Caco-2 (cell line): ENCODE results near the gene PLXNA4. TPM values are rescaled to one million over a fixed set of nuclear protein-coding genes. Genes with fewer than 3 reads are reported as not detected.

Source experiments
- BruUV-seq: library from RNA; stranded (reverse); fragments of 400-500 nt; replicated peaks from 2 replicates; lab custom pipeline; 2021; lab: Mats Ljungman, UMichigan
- CTCF ChIA-PET: fragments of 300-600 bp; sonication (Branson Sonifier 250); formaldehyde crosslinking; loops from one replicate; lab custom pipeline; 2022; ENCODE audit warnings: antibody characterized with exemption; lab: Charles Lee
- POLR2A ChIA-PET: fragments of 300-600 bp; sonication (Branson Sonifier 250); formaldehyde crosslinking; loops from one replicate; lab custom pipeline; 2022; ENCODE audit warnings: antibody characterized with exemption; lab: Charles Lee
- DNase-seq, 2 experiments: peaks; one replicate each; pipeline versions ENCODE4 v3.0.0 to v3.0.0-alpha.2; 2020 to 2022
- H3K27me3 ChIP-seq: replicated peaks from 2 replicates; pipeline ENCODE4 v1.6.0; 2011; ENCODE audit warnings: low read length; ENCODE audit not compliant: control insufficient read depth, insufficient read depth
- H3K36me3 ChIP-seq: 2 replicates; pipeline ENCODE4 v1.5.1; 2011; ENCODE audit warnings: low read length; ENCODE audit not compliant: control insufficient read depth, insufficient read depth
- H3K4me1 ChIP-seq: fragments of 250-450 bp; sonication (Bioruptor Pico); 2 replicates; pipeline ENCODE4 v1.5.1; 2020; ENCODE audit warnings: mild to moderate bottlenecking
- H3K4me3 ChIP-seq: 2 replicates; pipeline ENCODE4 v1.5.1; 2011; ENCODE audit warnings: low read depth, mild to moderate bottlenecking, control low read depth, low read length
- H3K9me3 ChIP-seq: fragments of 250-450 bp; sonication (Bioruptor Pico); 2 replicates; pipeline ENCODE4 v1.5.1; 2020; ENCODE audit warnings: mild to moderate bottlenecking, moderate library complexity
- H3K27ac Mint-ChIP-seq: one replicate; pipeline ENCODE4 v1.8.0; 2022; ENCODE audit warnings: mixed read lengths; ENCODE audit not compliant: unreplicated experiment
- H3K27me3 Mint-ChIP-seq: one replicate; pipeline ENCODE4 v1.8.0; 2022; ENCODE audit warnings: mixed read lengths; ENCODE audit not compliant: insufficient read depth, unreplicated experiment
- H3K36me3 Mint-ChIP-seq: one replicate; pipeline ENCODE4 v1.8.0; 2022; ENCODE audit warnings: mild to moderate bottlenecking, mixed read lengths; ENCODE audit not compliant: insufficient read depth, unreplicated experiment
- H3K4me1 Mint-ChIP-seq: one replicate; pipeline ENCODE4 v1.8.0; 2022; ENCODE audit warnings: low read depth, mixed read lengths; ENCODE audit not compliant: unreplicated experiment
- H3K4me3 Mint-ChIP-seq: one replicate; pipeline ENCODE4 v1.8.0; 2022; ENCODE audit warnings: mild to moderate bottlenecking, moderate library complexity, mixed read lengths; ENCODE audit not compliant: unreplicated experiment
- H3K9me3 Mint-ChIP-seq: one replicate; pipeline ENCODE4 v1.8.0; 2022; ENCODE audit warnings: mixed read lengths; ENCODE audit not compliant: unreplicated experiment
- intact Hi-C: fragments of 100-400 bp; cut with micrococcal nuclease; formaldehyde crosslinking; loops from one replicate; pipeline ENCODE4 v1.10.0; 2022; ENCODE audit not compliant: unreplicated experiment
- total RNA-seq: library from RNA; stranded (reverse); gene quantifications from 2 replicates; pipeline ENCODE4 v1.2.3, GENCODE V29; 2022
- TF ChIP-seq, protein P1 (sequence below), 2 experiments: fragments of 200-600 bp in 1 of 2; IDR thresholded peaks; 1 replicate in 1 of 2; 2 replicates in 1 of 2; pipeline versions ENCODE4 v1.5.1 to v1.8.0; 2011 to 2022; ENCODE audit warnings: antibody characterized with exemption in 1 of 2, control low read depth in 1 of 2, inconsistent platforms in 1 of 2, low read depth in 1 of 2, low read length in 1 of 2, mild to moderate bottlenecking in 1 of 2, moderate library complexity in 1 of 2; ENCODE audit not compliant: insufficient read depth in 1 of 2, severe bottlenecking in 1 of 2, unreplicated experiment in 1 of 2

PLXNA4 gene
- total RNA-seq, 1 experiment from 2014 or later, result 0.43 TPM

GRCh38 chr7:132210821-132211220, 365.4 kb downstream of the PLXNA4 start:
- no peak for DNase-seq
- no peaks in the 10 kb centered on the region for H3K27me3 Mint-ChIP-seq
- no peaks in the 10 kb centered on the region for H3K36me3 Mint-ChIP-seq
- no peaks in the 10 kb centered on the region for H3K4me1 Mint-ChIP-seq
- intact Hi-C loops, result no loop called here
- H3K27me3 ChIP-seq, result no peaks in the 10 kb centered on the region
- ChIA-PET CTCF (no interaction called here), POLR2A (no interaction called here)
- no peak overlapping the region for H3K4me3 ChIP-seq
- no peaks in the 10 kb centered on the region for H3K9me3 Mint-ChIP-seq
- no peaks in the 10 kb centered on the region for H3K9me3 ChIP-seq
- no peak overlapping the region for H3K4me3 Mint-ChIP-seq
- H3K27ac Mint-ChIP-seq, result no peak overlapping the region
- TF ChIP-seq, protein P1, sequence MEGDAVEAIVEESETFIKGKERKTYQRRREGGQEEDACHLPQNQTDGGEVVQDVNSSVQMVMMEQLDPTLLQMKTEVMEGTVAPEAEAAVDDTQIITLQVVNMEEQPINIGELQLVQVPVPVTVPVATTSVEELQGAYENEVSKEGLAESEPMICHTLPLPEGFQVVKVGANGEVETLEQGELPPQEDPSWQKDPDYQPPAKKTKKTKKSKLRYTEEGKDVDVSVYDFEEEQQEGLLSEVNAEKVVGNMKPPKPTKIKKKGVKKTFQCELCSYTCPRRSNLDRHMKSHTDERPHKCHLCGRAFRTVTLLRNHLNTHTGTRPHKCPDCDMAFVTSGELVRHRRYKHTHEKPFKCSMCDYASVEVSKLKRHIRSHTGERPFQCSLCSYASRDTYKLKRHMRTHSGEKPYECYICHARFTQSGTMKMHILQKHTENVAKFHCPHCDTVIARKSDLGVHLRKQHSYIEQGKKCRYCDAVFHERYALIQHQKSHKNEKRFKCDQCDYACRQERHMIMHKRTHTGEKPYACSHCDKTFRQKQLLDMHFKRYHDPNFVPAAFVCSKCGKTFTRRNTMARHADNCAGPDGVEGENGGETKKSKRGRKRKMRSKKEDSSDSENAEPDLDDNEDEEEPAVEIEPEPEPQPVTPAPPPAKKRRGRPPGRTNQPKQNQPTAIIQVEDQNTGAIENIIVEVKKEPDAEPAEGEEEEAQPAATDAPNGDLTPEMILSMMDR (IDR thresholded peaks at IDR 0.05; ENCODE audit: insufficient read depth in 1 of 2, low read depth in 1 of 2, low read length in 1 of 2, severe bottlenecking in 1 of 2, unreplicated experiment in 1 of 2), result no peak
- no peaks in the 10 kb centered on the region for H3K36me3 ChIP-seq
- H3K4me1 ChIP-seq, result no peaks in the 10 kb centered on the region
- no TSS peak for BruUV-seq

DNA sequence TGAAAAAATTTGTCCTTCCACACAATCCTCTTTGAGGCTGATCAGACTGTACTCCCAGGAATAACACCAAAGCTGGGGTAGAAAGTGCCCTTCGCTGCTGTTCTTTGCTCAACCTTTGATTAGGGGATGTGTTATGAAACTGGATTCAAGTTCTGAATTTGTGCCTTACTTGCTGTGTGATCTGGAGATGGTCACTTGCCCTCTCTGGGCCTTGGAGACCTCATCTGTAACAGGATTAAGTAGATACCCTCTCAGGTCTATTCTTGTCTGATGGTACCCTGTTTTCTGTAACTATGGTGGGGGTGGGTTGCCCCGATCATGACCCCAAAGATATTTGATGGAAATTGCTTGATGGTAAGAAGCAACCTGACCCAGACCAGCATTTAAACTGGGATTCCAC, 368.5 kb downstream of the PLXNA4 start:
- H3K4me1 ChIP-seq, result no peaks in the 10 kb centered on the region
- no peaks in the 10 kb centered on the region for H3K9me3 Mint-ChIP-seq
- no peak overlapping the region for H3K4me3 Mint-ChIP-seq
- H3K36me3 ChIP-seq, result no peaks in the 10 kb centered on the region; the same call in 1 of the 2 replicates
- POLR2A ChIA-PET, result no interaction called here
- no peaks in the 10 kb centered on the region for H3K9me3 ChIP-seq
- no peaks in the 10 kb centered on the region for H3K27me3 ChIP-seq
- BruUV-seq, result no TSS peak
- CTCF ChIA-PET, result no interaction called here
- no peak overlapping the region for H3K4me3 ChIP-seq
- intact Hi-C loops, result no loop called here
- no peak overlapping the region for H3K27ac Mint-ChIP-seq
- H3K27me3 Mint-ChIP-seq, result no peaks in the 10 kb centered on the region
- TF ChIP-seq, protein P1 (IDR thresholded peaks at IDR 0.05; ENCODE audit: insufficient read depth in 1 of 2, low read depth in 1 of 2, low read length in 1 of 2, severe bottlenecking in 1 of 2, unreplicated experiment in 1 of 2), result no peak
- H3K36me3 Mint-ChIP-seq, result no peaks in the 10 kb centered on the region
- H3K4me1 Mint-ChIP-seq, result no peaks in the 10 kb centered on the region
- DNase-seq, result no peak

DNA sequence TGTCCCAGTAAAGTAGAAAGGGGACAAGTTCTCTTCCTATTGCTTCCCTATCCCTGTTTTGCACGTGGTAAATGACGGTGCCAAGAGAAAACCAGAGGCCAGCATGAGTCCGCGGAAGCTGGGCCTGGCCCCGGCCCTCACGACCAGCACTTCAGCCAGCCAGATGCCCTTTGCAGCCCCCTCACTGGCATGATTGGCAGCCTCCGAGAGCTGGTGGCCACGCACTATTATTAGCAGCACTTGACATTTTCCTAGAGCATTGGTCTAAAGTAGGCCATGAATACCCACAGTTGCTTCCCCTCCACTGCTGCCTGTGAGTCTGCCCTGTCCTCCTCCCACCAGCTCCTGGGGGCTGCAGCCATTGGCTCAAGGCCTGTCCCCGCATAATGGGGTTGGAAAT, 369.1 kb downstream of the PLXNA4 start:
- Mint-ChIP-seq H3K27me3 (no peaks in the 10 kb centered on the region), H3K9me3 (no peaks in the 10 kb centered on the region), H3K27ac (no peak overlapping the region), H3K4me3 (no peak overlapping the region), H3K4me1 (no peaks in the 10 kb centered on the region), H3K36me3 (no peaks in the 10 kb centered on the region)
- TF ChIP-seq, protein P1 (IDR thresholded peaks at IDR 0.05; ENCODE audit: insufficient read depth in 1 of 2, low read depth in 1 of 2, low read length in 1 of 2, severe bottlenecking in 1 of 2, unreplicated experiment in 1 of 2), result no peak
- Histone ChIP-seq H3K9me3 (no peaks in the 10 kb centered on the region), H3K4me1 (no peaks in the 10 kb centered on the region), H3K4me3 (no peak overlapping the region), H3K36me3 (no peaks in the 10 kb centered on the region; the same call in 1 of the 2 replicates), H3K27me3 (no peaks in the 10 kb centered on the region; the same call in 1 of the 2 replicates)
- intact Hi-C loops, result no loop called here
- ChIA-PET CTCF (no interaction called here), POLR2A (no interaction called here)
- DNase-seq, result no peak
- no TSS peak for BruUV-seq
